ENCODE measurements around the gene KANK3. TPM values are rescaled to one million over a fixed set of nuclear protein-coding genes. Genes with fewer than 3 reads are reported as not detected.
A peak's percentile ranks its signal among the peaks of the same experiment; 100 is the strongest.

Gene KANK3
- polyA plus RNA-seq, 1 donor (not counting 4 experiments of a cell fraction or from before 2014, with no cell fraction given) = 0.16 TPM

DNA sequence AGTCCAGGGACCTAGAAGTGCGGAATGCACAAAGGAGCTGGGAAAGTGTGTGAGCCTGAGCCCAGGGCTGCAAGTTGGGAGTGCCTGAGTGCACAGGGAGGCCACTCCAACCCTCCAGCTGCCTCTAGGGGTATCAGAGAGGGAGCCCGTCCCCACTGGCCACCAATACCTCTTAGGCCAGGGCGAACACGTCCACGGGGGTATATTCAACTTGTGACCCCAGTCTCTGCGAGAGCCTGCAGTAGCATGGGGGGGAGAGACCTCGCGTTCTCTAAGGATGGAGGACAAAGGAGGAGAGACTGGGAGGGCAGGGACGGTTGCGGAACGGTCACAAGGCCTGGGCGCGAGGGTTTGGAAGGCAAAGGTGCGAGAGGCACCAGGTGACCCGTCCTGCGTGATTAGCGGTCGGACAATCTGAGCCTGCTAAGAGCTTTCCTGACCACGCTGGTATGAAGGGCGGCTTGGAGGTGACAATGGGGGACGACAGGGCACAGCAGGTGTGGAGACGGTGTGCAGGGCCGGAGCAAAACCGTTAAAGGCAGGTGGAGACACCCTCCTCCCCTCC is 35.6 kb downstream of the KANK3 start:
- Histone ChIP-seq H3K27me3 (ENCODE audit: control insufficient read depth, extremely low read depth, insufficient read depth, low read length) (no peaks in the 10 kb centered on the region), H3K4me2 (ENCODE audit: control insufficient read depth, extremely low read depth, insufficient read depth, low read depth, low read length) (peak overlapping the region; percentile 80), H3K9me1 (ENCODE audit: control insufficient read depth, extremely low read depth, insufficient read depth, low read length) (no peaks in the 10 kb centered on the region), H3K27ac (ENCODE audit: control insufficient read depth, insufficient read depth, low read length) (peak overlapping the region; percentile 13), H4K20me1 (ENCODE audit: control insufficient read depth, extremely low read depth, insufficient read depth, low read length) (no peaks in the 10 kb centered on the region), H3K4me1 (ENCODE audit: control insufficient read depth, extremely low read depth, insufficient read depth, low read length) (peaks cover 23% of the 10 kb centered on the region), H2AFZ (ENCODE audit: control insufficient read depth, low read length) (peak overlapping the region; percentile 74), H3K36me3 (ENCODE audit: control insufficient read depth in 2 of 2, extremely low read depth in 1 of 2, insufficient read depth in 2 of 2, low read length in 2 of 2) (peaks cover 12 to 17% of the 10 kb centered on the region in 2 experiments), H3K4me3 (ENCODE audit: control insufficient read depth in 2 of 3, extremely low read depth in 1 of 3, insufficient read depth in 2 of 3, low read depth in 1 of 3, low read length in 3 of 3) (peak overlapping the region; percentile 35 to 75 (median 66)), H3K9me3 (ENCODE audit: control insufficient read depth, low read depth, low read length) (no peaks in the 10 kb centered on the region), H3K9ac (ENCODE audit: control insufficient read depth, extremely low read depth, insufficient read depth, low read length) (peak overlapping the region; percentile 81), H3K79me2 (ENCODE audit: control insufficient read depth, insufficient read depth, low read length) (no peaks in the 10 kb centered on the region)
- DNase-seq (ENCODE audit: low read depth, low spot score) = no peak
- no peak for FAIRE-seq
- TF ChIP-seq, protein P1, sequence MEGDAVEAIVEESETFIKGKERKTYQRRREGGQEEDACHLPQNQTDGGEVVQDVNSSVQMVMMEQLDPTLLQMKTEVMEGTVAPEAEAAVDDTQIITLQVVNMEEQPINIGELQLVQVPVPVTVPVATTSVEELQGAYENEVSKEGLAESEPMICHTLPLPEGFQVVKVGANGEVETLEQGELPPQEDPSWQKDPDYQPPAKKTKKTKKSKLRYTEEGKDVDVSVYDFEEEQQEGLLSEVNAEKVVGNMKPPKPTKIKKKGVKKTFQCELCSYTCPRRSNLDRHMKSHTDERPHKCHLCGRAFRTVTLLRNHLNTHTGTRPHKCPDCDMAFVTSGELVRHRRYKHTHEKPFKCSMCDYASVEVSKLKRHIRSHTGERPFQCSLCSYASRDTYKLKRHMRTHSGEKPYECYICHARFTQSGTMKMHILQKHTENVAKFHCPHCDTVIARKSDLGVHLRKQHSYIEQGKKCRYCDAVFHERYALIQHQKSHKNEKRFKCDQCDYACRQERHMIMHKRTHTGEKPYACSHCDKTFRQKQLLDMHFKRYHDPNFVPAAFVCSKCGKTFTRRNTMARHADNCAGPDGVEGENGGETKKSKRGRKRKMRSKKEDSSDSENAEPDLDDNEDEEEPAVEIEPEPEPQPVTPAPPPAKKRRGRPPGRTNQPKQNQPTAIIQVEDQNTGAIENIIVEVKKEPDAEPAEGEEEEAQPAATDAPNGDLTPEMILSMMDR (optimal IDR thresholded peaks at IDR 0.05 in 1 of 3, IDR thresholded peaks at IDR 0.05 in 1 of 3, conservative IDR thresholded peaks at IDR 0.05 in 1 of 3; ENCODE audit: extremely low read depth in 1 of 3, insufficient read depth in 2 of 3, low read length in 3 of 3) = no peak
- TF ChIP-seq EZH2 (IDR thresholded peaks at IDR 0.05; ENCODE audit: low read length) = no peak
- dilution Hi-C loops (cut with MboI; ENCODE audit: extremely low pct_ligation_motif_present, low sequenced_read_pairs) = no loop called here

DNA sequence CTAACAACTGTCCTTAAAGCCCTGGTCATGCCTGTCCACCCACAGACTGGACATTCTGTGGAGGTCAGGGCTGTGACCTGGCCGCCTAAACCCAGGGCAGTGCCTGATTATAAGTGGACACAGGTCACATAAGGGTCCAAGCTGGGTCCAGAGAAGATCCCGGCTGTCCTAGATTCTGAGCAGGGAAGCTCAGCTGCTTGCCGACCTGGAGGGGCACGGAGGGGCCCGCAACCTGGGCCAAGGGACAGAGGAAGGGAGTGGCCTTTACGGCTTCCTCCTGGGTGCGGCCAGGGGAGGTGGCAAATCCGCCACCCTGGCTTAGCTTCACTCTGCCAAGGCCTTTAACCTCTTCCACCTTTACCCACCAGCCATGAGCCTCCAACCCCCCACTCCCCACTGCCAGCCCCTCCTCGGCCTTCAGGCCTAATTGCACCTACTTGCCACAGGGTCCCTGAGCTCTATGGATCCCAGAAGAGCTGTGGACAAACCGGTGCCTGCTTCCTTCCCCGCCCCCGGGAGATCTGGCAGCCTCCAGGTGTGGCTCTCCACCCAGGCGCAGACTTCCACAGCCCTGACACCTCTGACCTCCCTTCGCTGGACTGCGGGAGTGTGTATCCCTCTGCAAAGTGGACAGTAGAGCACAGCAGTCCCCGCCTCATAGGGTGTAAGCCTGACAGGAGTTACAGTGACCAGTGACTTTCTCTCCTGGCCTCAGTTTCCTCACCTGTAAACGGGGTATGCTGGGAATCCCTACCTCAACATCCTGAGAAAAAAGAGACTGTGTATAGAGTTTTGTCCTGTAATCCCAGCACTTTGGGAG is 36.6 kb downstream of the KANK3 start:
- no peak overlapping the region for H3K4me3 ChIP-seq (ENCODE audit: control insufficient read depth in 2 of 3, extremely low read depth in 1 of 3, insufficient read depth in 2 of 3, low read depth in 1 of 3, low read length in 3 of 3)
- dilution Hi-C loops (cut with MboI; ENCODE audit: extremely low pct_ligation_motif_present, low sequenced_read_pairs) = no loop called here

More for the DNA sequence above, 36.6 kb downstream of the KANK3 start:
- Histone ChIP-seq H3K27ac (ENCODE audit: control insufficient read depth, insufficient read depth, low read length) (no peak overlapping the region), H3K4me1 (ENCODE audit: control insufficient read depth, extremely low read depth, insufficient read depth, low read length) (peaks cover 15% of the 10 kb centered on the region), H3K4me2 (ENCODE audit: control insufficient read depth, extremely low read depth, insufficient read depth, low read depth, low read length) (peak overlapping the region; percentile 6), H3K36me3 (ENCODE audit: control insufficient read depth in 2 of 2, extremely low read depth in 1 of 2, insufficient read depth in 2 of 2, low read length in 2 of 2) (peaks cover 8 to 16% of the 10 kb centered on the region in 2 experiments), H3K27me3 (ENCODE audit: control insufficient read depth, extremely low read depth, insufficient read depth, low read length) (no peaks in the 10 kb centered on the region), H2AFZ (ENCODE audit: control insufficient read depth, low read length) (no peak overlapping the region), H3K9me1 (ENCODE audit: control insufficient read depth, extremely low read depth, insufficient read depth, low read length) (no peaks in the 10 kb centered on the region), H3K9me3 (ENCODE audit: control insufficient read depth, low read depth, low read length) (no peaks in the 10 kb centered on the region), H3K9ac (ENCODE audit: control insufficient read depth, extremely low read depth, insufficient read depth, low read length) (no peak overlapping the region), H4K20me1 (ENCODE audit: control insufficient read depth, extremely low read depth, insufficient read depth, low read length) (no peaks in the 10 kb centered on the region), H3K79me2 (ENCODE audit: control insufficient read depth, insufficient read depth, low read length) (no peaks in the 10 kb centered on the region)
- FAIRE-seq = no peak
- no peak for DNase-seq (ENCODE audit: low read depth, low spot score)
- TF ChIP-seq, protein P1 (optimal IDR thresholded peaks at IDR 0.05 in 1 of 3, IDR thresholded peaks at IDR 0.05 in 1 of 3, conservative IDR thresholded peaks at IDR 0.05 in 1 of 3; ENCODE audit: extremely low read depth in 1 of 3, insufficient read depth in 2 of 3, low read length in 3 of 3) = no peak
- no peak for TF ChIP-seq EZH2 (IDR thresholded peaks at IDR 0.05; ENCODE audit: low read length)

All from keratinocyte (primary cell).